Breast epithelium (tissue), 3 donors: ENCODE data around the gene RBM26.

ENCODE experiments used
- CTCF ChIP-seq, 3 donors: fragments of 450-650 bp; IDR thresholded peaks; one replicate each; pipeline ENCODE4 v1.5.1; 2016 to 2017; ENCODE audit warnings: antibody characterized with exemption in 3 of 3, mild to moderate bottlenecking in 3 of 3, moderate library complexity in 3 of 3
- POLR2A ChIP-seq: fragments of 450-650 bp; IDR thresholded peaks from one replicate; pipeline ENCODE4 v1.6.1; 2016; ENCODE audit warnings: antibody characterized with exemption, mild to moderate bottlenecking, moderate library complexity
- POLR2AphosphoS5 ChIP-seq, 3 donors: sonication (generic); formaldehyde crosslinking; IDR thresholded peaks; one replicate each; pipeline ENCODE4 v1.6.1; 2017; ENCODE audit warnings: antibody characterized with exemption in 3 of 3

- TF ChIP-seq POLR2A, result no peak
- no peak for TF ChIP-seq CTCF (IDR thresholded peaks at IDR 0.05)
- TF ChIP-seq POLR2AphosphoS5 (IDR thresholded peaks at IDR 0.05), result no peak
Measured at GRCh38 chr13:79271616-79272015, 134.4 kb downstream of the RBM26 start.
